ENCODE data around the gene RWDD1. TPM values are rescaled to one million over a fixed set of nuclear protein-coding genes. Genes with fewer than 3 reads are reported as not detected.

The RWDD1 gene
- total RNA-seq, 1 experiment from 2014 or later = 22.9 TPM

DNA sequence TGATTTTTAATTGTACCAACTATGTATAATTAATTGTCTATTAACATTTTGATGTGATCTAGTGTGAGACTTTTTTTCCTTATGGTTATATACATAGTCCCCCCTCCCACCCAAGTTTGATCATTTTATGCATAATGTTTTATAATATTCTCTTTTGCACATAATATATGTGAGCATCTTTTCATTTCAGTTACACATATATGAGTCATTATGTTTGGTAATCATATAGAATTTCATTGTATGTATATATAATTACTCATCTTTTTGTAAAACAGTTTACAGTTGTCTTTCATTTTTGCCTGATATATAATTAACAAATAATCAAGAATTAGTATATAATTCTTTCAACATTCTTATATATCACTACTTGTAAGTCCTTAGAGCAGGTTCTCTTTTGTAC lies 15.0 kb downstream of the RWDD1 start:
- ChIA-PET CTCF (no interaction called here), POLR2A (ENCODE audit: unreplicated experiment) (no interaction called here)
- no peak for DNase-seq
- Histone ChIP-seq H3K36me3 (ENCODE audit: low read depth) (peaks cover 39% of the 10 kb centered on the region), H3K79me2 (ENCODE audit: low read depth) (no peaks in the 10 kb centered on the region), H2AFZ (no peak overlapping the region), H3K4me3 (no peak overlapping the region), H4K20me1 (ENCODE audit: insufficient read depth) (0 out of 2 replicates have a peak, but pooled peaks cover 2% of the 10 kb centered on the region), H3K9me2 (ENCODE audit: insufficient read depth) (no peaks in the 10 kb centered on the region), H3K4me2 (no peak overlapping the region), H3K27ac (no peak overlapping the region), H3K9me3 (ENCODE audit: insufficient read depth, low read depth) (no peaks in the 10 kb centered on the region), H3K4me1 (replicated peaks; ENCODE audit: insufficient read depth) (no peaks in the 10 kb centered on the region), H3F3A (ENCODE audit: insufficient read depth, low read depth) (no peaks in the 10 kb centered on the region; the same call in 1 of the 2 replicates), H3K27me3 (ENCODE audit: insufficient read depth, low read depth) (no peaks in the 10 kb centered on the region)
- BruUV-seq (replicated peaks) = no TSS peak
- intact Hi-C loops (cut with micrococcal nuclease; ENCODE audit: unreplicated experiment) = no loop called here
- TF ChIP-seq, protein P1, sequence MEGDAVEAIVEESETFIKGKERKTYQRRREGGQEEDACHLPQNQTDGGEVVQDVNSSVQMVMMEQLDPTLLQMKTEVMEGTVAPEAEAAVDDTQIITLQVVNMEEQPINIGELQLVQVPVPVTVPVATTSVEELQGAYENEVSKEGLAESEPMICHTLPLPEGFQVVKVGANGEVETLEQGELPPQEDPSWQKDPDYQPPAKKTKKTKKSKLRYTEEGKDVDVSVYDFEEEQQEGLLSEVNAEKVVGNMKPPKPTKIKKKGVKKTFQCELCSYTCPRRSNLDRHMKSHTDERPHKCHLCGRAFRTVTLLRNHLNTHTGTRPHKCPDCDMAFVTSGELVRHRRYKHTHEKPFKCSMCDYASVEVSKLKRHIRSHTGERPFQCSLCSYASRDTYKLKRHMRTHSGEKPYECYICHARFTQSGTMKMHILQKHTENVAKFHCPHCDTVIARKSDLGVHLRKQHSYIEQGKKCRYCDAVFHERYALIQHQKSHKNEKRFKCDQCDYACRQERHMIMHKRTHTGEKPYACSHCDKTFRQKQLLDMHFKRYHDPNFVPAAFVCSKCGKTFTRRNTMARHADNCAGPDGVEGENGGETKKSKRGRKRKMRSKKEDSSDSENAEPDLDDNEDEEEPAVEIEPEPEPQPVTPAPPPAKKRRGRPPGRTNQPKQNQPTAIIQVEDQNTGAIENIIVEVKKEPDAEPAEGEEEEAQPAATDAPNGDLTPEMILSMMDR (conservative IDR thresholded peaks at IDR 0.05) = no peak
- no peak for TF ChIP-seq EZH2 (IDR thresholded peaks at IDR 0.05; ENCODE audit: low read depth)

DNA sequence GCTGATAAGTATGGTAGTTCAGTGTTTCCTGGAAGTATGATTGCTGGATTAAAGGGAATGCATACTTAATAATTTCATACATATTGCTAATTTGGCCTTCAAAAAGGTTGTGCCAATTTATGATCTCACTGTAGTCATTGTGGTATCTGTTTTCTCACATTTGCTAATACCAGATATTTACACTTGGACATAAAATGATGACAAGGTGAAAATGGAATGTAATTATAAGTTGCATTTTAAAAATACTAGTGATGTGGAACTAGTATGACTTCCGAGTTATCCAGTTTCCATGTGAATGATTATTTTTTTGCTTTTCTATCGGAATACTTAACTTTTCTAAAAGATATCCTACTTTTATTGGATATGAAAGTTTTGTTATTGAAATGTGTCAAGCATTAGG lies 15.4 kb downstream of the RWDD1 start:
- Histone ChIP-seq H3K9me2 (ENCODE audit: insufficient read depth) (no peaks in the 10 kb centered on the region), H3K36me3 (ENCODE audit: low read depth) (peaks cover 43% of the 10 kb centered on the region), H3K27me3 (ENCODE audit: insufficient read depth, low read depth) (no peaks in the 10 kb centered on the region), H2AFZ (no peak overlapping the region), H3F3A (ENCODE audit: insufficient read depth, low read depth) (no peaks in the 10 kb centered on the region; the same call in 1 of the 2 replicates), H3K4me1 (replicated peaks; ENCODE audit: insufficient read depth) (no peaks in the 10 kb centered on the region), H4K20me1 (ENCODE audit: insufficient read depth) (0 out of 2 replicates have a peak, but pooled peaks cover 2% of the 10 kb centered on the region), H3K9me3 (ENCODE audit: insufficient read depth, low read depth) (no peaks in the 10 kb centered on the region), H3K4me3 (no peak overlapping the region), H3K27ac (no peak overlapping the region), H3K4me2 (no peak overlapping the region), H3K79me2 (ENCODE audit: low read depth) (no peaks in the 10 kb centered on the region)
- TF ChIP-seq EZH2 (IDR thresholded peaks at IDR 0.05; ENCODE audit: low read depth) = no peak
- TF ChIP-seq, protein P1 (conservative IDR thresholded peaks at IDR 0.05) = no peak
- ChIA-PET CTCF (no interaction called here), POLR2A (ENCODE audit: unreplicated experiment) (no interaction called here)
- BruUV-seq (replicated peaks) = no TSS peak
- intact Hi-C loops (cut with micrococcal nuclease; ENCODE audit: unreplicated experiment) = no loop called here
- DNase-seq = no peak

DNA sequence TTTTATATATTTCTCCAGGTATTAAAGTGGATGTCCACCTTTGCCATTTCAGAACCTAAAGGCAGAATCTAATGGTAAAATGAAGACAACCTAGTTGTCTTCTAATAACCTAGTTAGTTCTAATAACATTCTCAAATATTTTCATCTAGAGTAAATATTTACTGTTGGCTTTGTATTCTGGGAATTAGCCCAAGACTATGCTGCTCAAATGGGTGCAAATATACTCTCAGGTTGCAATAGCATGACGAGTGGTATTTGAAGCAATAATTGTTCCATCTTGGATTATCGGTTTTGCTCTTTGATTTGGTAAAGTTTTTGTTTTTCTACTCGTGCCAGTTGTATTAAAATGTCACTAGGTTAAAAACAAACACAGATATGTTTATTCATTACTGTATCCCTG lies 23.9 kb downstream of the RWDD1 start:
- POLR2A ChIA-PET (ENCODE audit: unreplicated experiment) = no interaction called here
- H3K4me1 ChIP-seq (replicated peaks; ENCODE audit: insufficient read depth) = no peaks in the 10 kb centered on the region
- CTCF ChIA-PET = no interaction called here

More for the DNA sequence above, 23.9 kb downstream of the RWDD1 start:
- BruUV-seq (replicated peaks) = no TSS peak
- no peak overlapping the region for H3K4me2 ChIP-seq
- H3K79me2 ChIP-seq (ENCODE audit: low read depth) = no peaks in the 10 kb centered on the region
- no peaks in the 10 kb centered on the region for H3K9me3 ChIP-seq (ENCODE audit: insufficient read depth, low read depth)
- H3K9me2 ChIP-seq (ENCODE audit: insufficient read depth) = no peaks in the 10 kb centered on the region; the same call in 1 of the 2 replicates
- intact Hi-C loops (cut with micrococcal nuclease; ENCODE audit: unreplicated experiment) = no loop called here
- H3K4me3 ChIP-seq = no peak overlapping the region
- H3K27ac ChIP-seq = no peak overlapping the region
- TF ChIP-seq EZH2 (IDR thresholded peaks at IDR 0.05; ENCODE audit: low read depth) = no peak
- TF ChIP-seq, protein P1 (conservative IDR thresholded peaks at IDR 0.05) = no peak
- no peaks in the 10 kb centered on the region; the same call in 1 of the 2 replicates for H3F3A ChIP-seq (ENCODE audit: insufficient read depth, low read depth)
- no peaks in the 10 kb centered on the region for H3K27me3 ChIP-seq (ENCODE audit: insufficient read depth, low read depth)
- DNase-seq = no peak
- no peaks in the 10 kb centered on the region for H4K20me1 ChIP-seq (ENCODE audit: insufficient read depth)
- peaks cover 32% of the 10 kb centered on the region; the same call in 1 of the 2 replicates for H3K36me3 ChIP-seq (ENCODE audit: low read depth)
- H2AFZ ChIP-seq = no peak overlapping the region
